ENCODE data around the gene DRC1. TPM values are rescaled to one million over a fixed set of nuclear protein-coding genes. Genes with fewer than 3 reads are reported as not detected.

DRC1 gene
- total RNA-seq, 1 donor from 2014 or later, result 2.3 TPM

DNA sequence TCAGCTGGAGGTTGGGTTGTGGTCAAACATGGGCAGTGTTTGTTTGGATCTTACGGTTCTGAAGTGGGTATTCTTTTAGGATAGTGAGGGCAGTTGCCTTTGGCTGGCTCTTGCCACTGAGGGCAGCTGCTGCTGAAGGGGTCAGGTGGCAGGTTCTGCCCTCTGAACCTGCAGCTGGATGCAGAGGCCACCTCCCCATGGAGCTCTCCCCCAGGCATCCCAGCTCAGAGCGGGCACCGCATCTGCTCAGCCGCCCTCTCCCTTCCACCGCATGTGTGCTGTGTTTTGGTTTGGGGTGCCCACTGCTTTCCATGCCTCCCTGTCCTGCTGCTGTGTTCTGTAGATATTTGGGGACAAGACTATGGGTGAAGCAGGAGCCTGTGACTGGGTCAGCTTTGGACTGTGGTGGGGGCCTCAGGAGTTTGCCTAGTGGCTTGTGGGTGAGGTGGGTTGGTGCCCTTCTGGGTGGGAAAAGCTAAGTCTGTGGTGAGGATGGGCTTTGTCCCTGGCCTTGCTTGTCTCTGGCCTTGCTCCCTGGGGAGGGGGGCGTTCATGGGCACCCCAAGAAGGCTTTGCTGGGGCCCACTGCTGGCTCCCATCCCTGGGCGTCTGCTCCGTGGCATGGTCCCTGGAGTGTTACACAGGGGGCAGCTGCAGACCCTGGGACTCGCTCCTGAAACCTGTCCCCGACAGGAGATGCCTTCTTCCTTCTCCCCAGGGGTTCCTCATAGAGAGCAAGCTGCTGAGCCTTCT lies 47.7 kb downstream of the DRC1 start:
- Mint-ChIP-seq H3K36me3 (ENCODE audit: unreplicated experiment) (no peaks in the 10 kb centered on the region), H3K27ac (ENCODE audit: unreplicated experiment) (no peak overlapping the region), H3K4me3 (ENCODE audit: unreplicated experiment) (no peak overlapping the region), H3K27me3 (ENCODE audit: unreplicated experiment) (no peaks in the 10 kb centered on the region), H3K9me3 (ENCODE audit: unreplicated experiment) (no peaks in the 10 kb centered on the region), H3K4me1 (ENCODE audit: low read depth, unreplicated experiment) (peaks cover 4% of the 10 kb centered on the region)
- TF ChIP-seq, protein P1, sequence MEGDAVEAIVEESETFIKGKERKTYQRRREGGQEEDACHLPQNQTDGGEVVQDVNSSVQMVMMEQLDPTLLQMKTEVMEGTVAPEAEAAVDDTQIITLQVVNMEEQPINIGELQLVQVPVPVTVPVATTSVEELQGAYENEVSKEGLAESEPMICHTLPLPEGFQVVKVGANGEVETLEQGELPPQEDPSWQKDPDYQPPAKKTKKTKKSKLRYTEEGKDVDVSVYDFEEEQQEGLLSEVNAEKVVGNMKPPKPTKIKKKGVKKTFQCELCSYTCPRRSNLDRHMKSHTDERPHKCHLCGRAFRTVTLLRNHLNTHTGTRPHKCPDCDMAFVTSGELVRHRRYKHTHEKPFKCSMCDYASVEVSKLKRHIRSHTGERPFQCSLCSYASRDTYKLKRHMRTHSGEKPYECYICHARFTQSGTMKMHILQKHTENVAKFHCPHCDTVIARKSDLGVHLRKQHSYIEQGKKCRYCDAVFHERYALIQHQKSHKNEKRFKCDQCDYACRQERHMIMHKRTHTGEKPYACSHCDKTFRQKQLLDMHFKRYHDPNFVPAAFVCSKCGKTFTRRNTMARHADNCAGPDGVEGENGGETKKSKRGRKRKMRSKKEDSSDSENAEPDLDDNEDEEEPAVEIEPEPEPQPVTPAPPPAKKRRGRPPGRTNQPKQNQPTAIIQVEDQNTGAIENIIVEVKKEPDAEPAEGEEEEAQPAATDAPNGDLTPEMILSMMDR (IDR thresholded peaks at IDR 0.05; ENCODE audit: partially characterized antibody, unreplicated experiment), result no peak
- DNase-seq, result no peak

DNA sequence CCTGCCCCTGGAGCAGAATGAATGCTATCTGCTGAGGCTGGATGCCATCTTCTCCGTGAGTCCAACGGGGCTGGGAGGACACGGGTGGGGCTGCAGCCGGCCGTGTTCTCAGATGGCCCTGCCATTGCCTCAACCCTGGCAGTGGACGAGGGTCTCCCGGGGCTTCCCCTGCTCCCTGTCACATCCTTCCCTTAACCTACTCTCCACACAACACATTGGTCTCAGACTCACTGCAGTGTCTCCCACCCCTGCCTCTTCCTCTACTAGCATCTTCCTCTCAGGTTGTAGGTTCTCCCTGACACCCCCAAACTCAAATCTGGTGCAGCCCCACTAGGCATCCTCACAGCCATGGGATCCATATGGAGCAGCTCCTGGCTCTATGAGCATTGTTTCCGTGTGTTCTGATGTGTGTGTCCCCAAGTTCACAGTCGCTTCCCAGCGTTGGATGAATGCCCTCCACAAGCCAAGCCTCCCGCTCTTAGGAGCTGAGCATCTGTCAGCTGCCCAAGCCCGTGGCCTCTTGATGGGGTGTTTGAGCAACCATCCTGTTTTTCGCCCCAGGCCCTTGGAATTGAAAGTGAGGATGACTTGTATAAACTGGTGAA lies 48.4 kb downstream of the DRC1 start:
- Mint-ChIP-seq H3K9me3 (ENCODE audit: unreplicated experiment) (no peaks in the 10 kb centered on the region), H3K36me3 (ENCODE audit: unreplicated experiment) (no peaks in the 10 kb centered on the region), H3K4me3 (ENCODE audit: unreplicated experiment) (no peak overlapping the region), H3K27me3 (ENCODE audit: unreplicated experiment) (no peaks in the 10 kb centered on the region), H3K27ac (ENCODE audit: unreplicated experiment) (no peak overlapping the region), H3K4me1 (ENCODE audit: low read depth, unreplicated experiment) (peaks cover 4% of the 10 kb centered on the region)
- TF ChIP-seq, protein P1 (IDR thresholded peaks at IDR 0.05; ENCODE audit: partially characterized antibody, unreplicated experiment), result no peak
- DNase-seq, result no peak

DNA sequence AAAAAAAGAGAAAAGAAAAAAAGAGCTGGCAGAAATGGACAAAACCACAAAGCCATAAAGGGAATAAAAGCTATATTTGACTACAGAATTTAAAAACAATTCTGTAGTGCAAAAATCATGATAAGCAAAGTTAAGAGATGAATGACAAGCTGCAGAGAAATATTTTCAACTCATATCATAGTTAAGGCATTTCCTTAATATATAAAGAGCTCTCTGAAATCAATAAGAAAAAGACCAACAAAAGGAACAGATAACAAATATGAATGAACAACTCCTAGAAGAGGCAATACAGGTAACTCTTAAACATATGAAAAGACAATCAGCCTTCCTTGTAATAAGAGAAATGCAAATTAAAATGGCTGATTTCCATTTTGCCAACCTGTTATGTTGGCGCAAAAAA lies 50.0 kb downstream of the DRC1 start:
- Mint-ChIP-seq H3K27me3 (ENCODE audit: unreplicated experiment) (no peaks in the 10 kb centered on the region), H3K36me3 (ENCODE audit: unreplicated experiment) (no peaks in the 10 kb centered on the region), H3K4me3 (ENCODE audit: unreplicated experiment) (no peak overlapping the region), H3K27ac (ENCODE audit: unreplicated experiment) (no peak overlapping the region), H3K9me3 (ENCODE audit: unreplicated experiment) (no peaks in the 10 kb centered on the region), H3K4me1 (ENCODE audit: low read depth, unreplicated experiment) (peaks cover 4% of the 10 kb centered on the region)
- TF ChIP-seq, protein P1 (IDR thresholded peaks at IDR 0.05; ENCODE audit: partially characterized antibody, unreplicated experiment), result no peak
- DNase-seq, result no peak

DNA sequence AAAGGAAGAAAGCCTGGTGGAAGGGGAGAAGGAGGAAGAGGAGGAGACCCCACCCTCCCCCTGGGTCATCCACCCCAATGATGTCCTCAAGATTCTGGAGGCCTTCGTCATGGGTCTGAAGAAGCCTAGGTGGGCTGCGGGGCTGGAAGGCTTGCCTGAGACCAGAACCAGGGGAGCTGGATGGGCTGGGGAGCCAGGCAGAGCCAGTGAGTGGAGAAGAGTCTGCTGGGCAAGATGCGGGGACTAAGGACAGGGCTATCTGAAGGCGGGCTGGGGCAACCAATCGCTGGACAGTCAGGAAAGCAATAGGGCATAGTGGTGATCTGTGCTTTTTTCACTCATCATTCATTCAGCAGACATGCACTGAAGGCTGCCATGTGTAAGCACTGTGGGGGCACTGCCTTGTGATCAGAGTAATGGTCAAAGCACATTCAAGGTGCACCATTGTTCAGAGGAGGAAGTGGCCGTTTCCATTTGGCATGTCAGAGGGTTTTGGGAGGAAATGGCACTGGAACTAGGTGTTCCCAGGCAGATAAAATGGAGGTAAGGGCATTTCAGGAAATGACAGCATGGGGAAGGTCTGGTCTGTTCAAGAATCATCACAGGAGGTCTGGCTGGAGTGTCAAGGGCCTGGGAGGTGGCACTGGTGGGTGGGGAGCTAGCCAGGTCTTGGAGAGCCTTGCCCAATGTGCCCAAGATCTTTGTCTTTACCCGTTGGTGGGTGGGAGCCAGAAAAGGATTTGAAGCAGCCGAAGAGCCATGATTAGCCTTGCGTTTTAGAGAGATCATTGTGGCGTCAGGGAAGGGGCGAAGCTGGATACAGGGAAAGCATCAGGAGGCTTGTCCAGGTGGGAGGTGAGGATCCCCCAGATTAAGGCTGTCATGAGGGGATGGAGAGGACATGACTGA lies 52.0 kb downstream of the DRC1 start:
- no peaks in the 10 kb centered on the region for H3K27me3 Mint-ChIP-seq (ENCODE audit: unreplicated experiment)
- H3K4me1 Mint-ChIP-seq (ENCODE audit: low read depth, unreplicated experiment), result peaks cover 4% of the 10 kb centered on the region
- TF ChIP-seq, protein P1 (IDR thresholded peaks at IDR 0.05; ENCODE audit: partially characterized antibody, unreplicated experiment), result no peak
- H3K9me3 Mint-ChIP-seq (ENCODE audit: unreplicated experiment), result peaks cover 1% of the 10 kb centered on the region
- no peak overlapping the region for H3K27ac Mint-ChIP-seq (ENCODE audit: unreplicated experiment)
- no peak for DNase-seq
- no peak overlapping the region for H3K4me3 Mint-ChIP-seq (ENCODE audit: unreplicated experiment)
- no peaks in the 10 kb centered on the region for H3K36me3 Mint-ChIP-seq (ENCODE audit: unreplicated experiment)
